ENCODE measurements around the gene PAF1. TPM values are rescaled to one million over a fixed set of nuclear protein-coding genes. Genes with fewer than 3 reads are reported as not detected.
A peak's percentile ranks its signal among the peaks of the same experiment; 100 is the strongest.

PAF1 gene
- total and polyA plus RNA-seq, 2 of the 13 experiments (the other 11 are each of a cell fraction or from before 2014, with no cell fraction given) = 30.2 to 31.1 TPM

GRCh38 chr19:39397360-39398296, 6.7 kb upstream of the PAF1 start (continued):
- TF ChIP-seq HOMEZ (CRISPR knock-in tag; IDR thresholded peaks at IDR 0.05; ENCODE audit: low read depth) (no peak), KDM2A (CRISPR knock-in tag; IDR thresholded peaks at IDR 0.05; ENCODE audit: borderline replicate concordance, low read depth) (peak; percentile 84), DPF2 (CRISPR knock-in tag; IDR thresholded peaks at IDR 0.05; ENCODE audit: borderline replicate concordance, low read depth) (peak; percentile 37; the same call in 1 of the 2 replicates), ZFAT (CRISPR knock-in tag; conservative IDR thresholded peaks at IDR 0.05) (no peak), NCOA5 (CRISPR knock-in tag; IDR thresholded peaks at IDR 0.05) (no peak), NCOR1 (IDR thresholded peaks at IDR 0.05; ENCODE audit: borderline replicate concordance, low read length) (peak; percentile 88; the same call in 1 of the 2 replicates), ZNF407 (CRISPR knock-in tag; IDR thresholded peaks at IDR 0.05; ENCODE audit: not compliant biosample characterization) (no peak), KLF6 (CRISPR knock-in tag; IDR thresholded peaks at IDR 0.05) (peak; percentile 52; the same call in 1 of the 2 replicates), HNRNPLL (IDR thresholded peaks at IDR 0.05; ENCODE audit: low read depth, low read length, poor library complexity, severe bottlenecking) (no peak), MAZ (IDR thresholded peaks at IDR 0.05; ENCODE audit: borderline replicate concordance, low read depth, low read length) (peak; percentile 89; the same call in 1 of the 2 replicates), MAZ (CRISPR knock-in tag; IDR thresholded peaks at IDR 0.05; ENCODE audit: low read depth) (peak; percentile 95), PLRG1 (conservative IDR thresholded peaks at IDR 0.05) (no peak), PTBP1 (IDR thresholded peaks at IDR 0.05; ENCODE audit: low read depth, low read length, poor library complexity, severe bottlenecking) (peak; percentile 66), ZNF275 (CRISPR knock-in tag; IDR thresholded peaks at IDR 0.05; ENCODE audit: borderline replicate concordance) (no peak)

Measured in HepG2 (cell line).